ENCODE data around the gene HOXA13. TPM values are rescaled to one million over a fixed set of nuclear protein-coding genes. Genes with fewer than 3 reads are reported as not detected.
A peak's percentile ranks its signal among the peaks of the same experiment; 100 is the strongest.

Gene HOXA13
- total RNA-seq, 2 donors from 2014 or later: 35.2 to 39.4 TPM

GRCh38 chr7:27167916-27168264 is 32.0 kb downstream of the HOXA13 start:
- DNase-seq (no peak), ATAC-seq (no peak)
- intact Hi-C loops (cut with DNase I, micrococcal nuclease): no loop called here

DNA sequence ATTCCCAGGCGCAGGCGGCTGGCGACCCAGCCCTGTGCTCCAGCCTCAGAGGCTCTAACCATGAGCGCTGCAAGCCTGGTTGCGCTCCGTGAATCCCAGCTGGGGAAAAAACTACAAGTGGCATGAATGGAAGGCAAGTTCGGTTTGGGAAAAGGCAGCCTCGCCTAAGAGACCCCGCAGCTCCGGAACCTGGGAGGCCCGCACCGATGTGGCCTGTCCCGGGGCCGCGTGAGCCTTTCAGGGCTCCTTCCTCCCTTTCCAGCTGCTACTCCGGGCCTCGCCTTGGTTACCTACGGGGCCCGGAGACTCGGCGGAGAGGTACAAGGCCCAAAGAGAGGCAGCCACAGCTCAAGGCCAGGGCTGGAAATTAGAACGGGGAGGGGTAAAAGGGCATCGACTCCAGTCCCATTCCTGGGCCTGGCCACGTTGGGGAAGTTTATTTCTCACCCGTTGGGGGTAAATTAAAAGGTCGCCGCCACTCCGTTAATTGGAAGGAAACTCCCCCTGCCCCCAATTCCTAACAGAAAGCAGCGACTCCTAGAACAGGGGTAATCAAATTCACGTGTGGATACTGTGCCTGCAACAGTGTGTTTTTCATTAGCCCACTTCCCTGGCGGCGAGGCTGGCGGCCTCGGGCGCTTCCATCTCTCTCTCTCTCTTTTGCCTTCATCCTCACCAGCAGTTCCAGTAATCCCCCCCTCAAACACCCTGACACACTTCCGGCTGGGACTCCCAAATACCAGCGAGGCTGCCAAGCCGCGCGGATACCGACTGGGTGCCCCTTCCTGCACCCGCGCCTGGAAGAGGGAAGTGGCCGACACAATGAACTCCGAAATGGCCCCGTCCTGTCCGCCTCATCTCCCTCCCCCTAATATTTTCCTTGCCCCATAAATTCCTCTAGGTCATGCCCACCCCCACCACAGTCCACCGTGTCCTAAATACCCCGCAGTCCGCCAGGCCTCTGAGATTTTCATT is 33.1 kb downstream of the HOXA13 start:
- peak in 1 of 2 donors; percentile 49 for DNase-seq
- intact Hi-C loops (cut with DNase I, micrococcal nuclease): no loop called here

GRCh38 chr7:27165996-27166530 is 33.8 kb downstream of the HOXA13 start:
- peak; percentile 16 for ATAC-seq
- peak; percentile 69 to 78 for DNase-seq
- intact Hi-C loops (cut with DNase I, micrococcal nuclease): no loop called here

More for the DNA sequence above, 33.1 kb downstream of the HOXA13 start:
- ATAC-seq: no peak

DNA sequence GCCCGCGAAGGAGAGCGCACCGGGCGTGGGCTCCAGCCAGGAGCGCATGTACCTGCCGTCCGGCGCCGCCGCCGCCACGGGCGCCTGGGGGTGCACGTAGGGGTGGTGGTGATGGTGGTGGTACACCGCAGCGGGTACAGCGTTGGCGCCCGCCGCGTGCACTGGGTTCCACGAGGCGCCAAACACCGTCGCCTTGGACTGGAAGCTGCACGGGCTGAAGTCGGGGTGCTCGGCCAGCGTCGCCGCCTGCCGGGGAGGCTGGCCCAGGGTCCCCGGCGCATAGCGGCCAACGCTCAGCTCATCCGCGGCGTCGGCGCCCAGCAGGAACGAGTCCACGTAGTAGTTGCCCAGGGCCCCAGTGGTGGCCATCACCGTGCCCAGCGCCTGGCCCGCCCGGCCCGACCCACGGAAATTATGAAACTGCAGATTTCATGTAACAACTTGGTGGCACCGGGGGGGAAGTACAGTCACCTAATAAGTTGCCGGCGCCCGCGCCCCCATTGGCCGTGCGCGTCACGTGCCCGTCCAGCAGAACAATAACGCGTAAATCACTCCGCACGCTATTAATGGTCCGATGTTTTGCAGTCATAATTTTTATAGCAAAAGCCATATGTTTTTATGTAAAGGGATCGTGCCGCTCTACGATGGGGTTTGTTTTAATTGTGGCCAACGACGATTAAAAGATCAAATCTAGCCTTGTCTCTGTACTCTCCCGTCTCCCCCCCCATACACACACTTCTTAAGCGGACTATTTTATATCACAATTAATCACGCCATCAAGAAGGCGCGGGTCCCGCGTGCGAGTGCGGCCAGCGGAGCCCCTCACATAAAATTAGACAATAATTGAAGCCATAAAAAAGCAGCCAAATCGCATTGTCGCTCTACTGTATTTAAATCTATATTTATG is 34.5 kb downstream of the HOXA13 start, which contains the start of gene HOXA9:
TSS of gene HOXA9 (minus strand) at position 449 of the 907 bp plus-strand sequence. CDS start at position 369, 80 bp downstream.
- DNase-seq (peak; percentile 90 to 92), ATAC-seq (peak; percentile 25)
- intact Hi-C loops (cut with DNase I, micrococcal nuclease): no loop called here

DNA sequence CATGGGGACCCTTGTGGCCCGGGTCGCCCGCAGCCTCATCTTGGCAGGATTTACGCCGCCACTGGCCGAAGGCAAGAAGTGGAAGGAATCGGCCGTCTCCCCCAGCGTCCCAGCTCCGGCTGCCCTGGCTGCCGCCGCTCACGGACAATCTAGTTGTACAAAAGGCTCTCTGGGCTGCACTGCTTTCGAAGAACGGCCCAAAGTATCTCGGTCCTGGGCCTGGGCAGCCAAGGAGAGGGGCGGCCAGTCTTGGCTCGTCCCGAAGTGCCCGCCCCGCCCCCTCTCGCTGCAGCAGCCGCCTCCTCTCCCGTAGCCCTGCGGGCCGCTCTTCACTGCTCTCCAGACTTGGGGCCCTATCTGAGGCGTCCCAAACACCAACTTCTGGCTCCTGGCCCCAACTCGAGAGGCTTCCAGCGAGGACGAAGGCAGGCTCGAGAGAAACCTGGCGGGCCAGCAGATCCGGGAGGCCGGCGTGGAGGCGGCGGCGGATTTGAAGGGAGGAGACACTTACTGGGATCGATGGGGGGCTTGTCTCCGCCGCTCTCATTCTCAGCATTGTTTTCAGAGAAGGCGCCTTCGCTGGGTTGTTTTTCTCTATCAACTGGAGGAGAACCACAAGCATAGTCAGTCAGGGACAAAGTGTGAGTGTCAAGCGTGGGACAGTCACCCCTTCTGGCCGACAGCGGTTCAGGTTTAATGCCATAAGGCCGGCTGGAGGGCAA is 35.4 kb downstream of the HOXA13 start:
- ATAC-seq: no peak
- DNase-seq: peak; percentile 58 to 74
- intact Hi-C loops (cut with DNase I, micrococcal nuclease): loop anchor here in 1 of 2 donors (5.0 kb wide), 2 partner anchors 792 to 962 kb away; partner anchors contain the start of genes CBX3 and HNRNPA2B1

- intact Hi-C loops (cut with DNase I, micrococcal nuclease): loop anchor here in 1 of 2 donors (5.0 kb wide), 2 partner anchors 792 to 962 kb away; partner anchors contain the start of genes CBX3 and HNRNPA2B1
- no peak for DNase-seq
These were observed 35.9 kb downstream of the HOXA13 start for GRCh38 chr7:27164045-27164366.

GRCh38 chr7:27163288-27164044 is 36.4 kb downstream of the HOXA13 start:
- intact Hi-C loops (cut with DNase I, micrococcal nuclease): loop anchor here in 1 of 2 donors (5.0 kb wide), 2 partner anchors 791 to 961 kb away; partner anchors contain the start of genes CBX3 and HNRNPA2B1
- DNase-seq (peak; percentile 30 to 31), ATAC-seq (no peak)

More at GRCh38 chr7:27164045-27164366, 35.9 kb downstream of the HOXA13 start:
- no peak for ATAC-seq

GRCh38 chr7:27162561-27163287 is 37.2 kb downstream of the HOXA13 start:
- intact Hi-C loops (cut with DNase I, micrococcal nuclease): loop anchor here in 1 of 2 donors (5.0 kb wide), 2 partner anchors 790 to 960 kb away; partner anchors contain the start of genes CBX3 and HNRNPA2B1
- DNase-seq: no peak
- ATAC-seq: peak; percentile 12

- ATAC-seq (peak; percentile 29), DNase-seq (peak; percentile 34 to 72)
- intact Hi-C loops (cut with DNase I, micrococcal nuclease): loop anchor here in 1 of 2 donors (5.0 kb wide), 2 partner anchors 790 to 960 kb away; partner anchors contain the start of genes CBX3 and HNRNPA2B1
These were observed 38.0 kb downstream of the HOXA13 start for GRCh38 chr7:27161721-27162560.

GRCh38 chr7:27161214-27161720 is 38.6 kb downstream of the HOXA13 start:
- ATAC-seq (peak; percentile 34), DNase-seq (peak; percentile 71 to 73)
- intact Hi-C loops (cut with DNase I, micrococcal nuclease): loop anchor here in 1 of 2 donors (5.0 kb wide), 2 partner anchors 789 to 959 kb away; partner anchors contain the start of genes CBX3 and HNRNPA2B1

GRCh38 chr7:27160546-27161213 is 39.2 kb downstream of the HOXA13 start:
- ATAC-seq (peak; percentile 30), DNase-seq (peak; percentile 83 to 94)
- intact Hi-C loops (cut with DNase I, micrococcal nuclease): loop anchor here in 1 of 2 donors (5.0 kb wide), 2 partner anchors 788 to 958 kb away; partner anchors contain the start of genes CBX3 and HNRNPA2B1

DNA sequence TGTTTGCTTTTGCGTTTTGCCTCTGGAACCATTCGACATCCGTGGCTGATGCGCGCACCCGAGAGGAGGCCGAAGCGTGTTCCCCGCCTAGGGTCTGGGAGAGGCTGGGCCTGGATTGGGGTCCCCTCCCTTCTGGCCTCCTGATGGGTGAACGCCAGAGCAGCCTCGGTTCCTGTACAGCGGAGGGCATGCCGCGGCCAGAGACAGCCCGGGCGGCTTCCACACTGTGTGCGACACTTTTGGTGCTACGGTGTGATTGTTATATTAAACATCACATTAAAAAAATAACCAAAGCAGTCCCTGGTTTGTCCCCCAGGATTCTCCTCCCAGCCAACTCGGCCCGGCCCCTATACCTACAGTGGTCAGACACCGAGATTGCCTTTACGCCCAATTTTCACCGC is 39.7 kb downstream of the HOXA13 start:
- DNase-seq (peak; percentile 35 to 52), ATAC-seq (no peak)
- intact Hi-C loops (cut with DNase I, micrococcal nuclease): loop anchor here in 1 of 2 donors (5.0 kb wide), 2 partner anchors 788 to 958 kb away; partner anchors contain the start of genes CBX3 and HNRNPA2B1

GRCh38 chr7:27159266-27160144 is 40.4 kb downstream of the HOXA13 start:
- no peak for ATAC-seq
- intact Hi-C loops (cut with DNase I, micrococcal nuclease): loop anchor here in 1 of 2 donors (5.0 kb wide), 2 partner anchors 787 to 957 kb away; partner anchors contain the start of genes CBX3 and HNRNPA2B1
- DNase-seq: peak; percentile 33 to 53

Data from left colon (tissue), 2 donors.